A549 treated with Mapracorat at 1 μM for 4 hours (cell line): Measurements from ENCODE around the gene INAFM1. TPM values are rescaled to one million over a fixed set of nuclear protein-coding genes. Genes with fewer than 3 reads are reported as not detected.

Experiments used
- total RNA-seq: library from RNA; stranded (reverse); fragments of 200-300 nt; extraction: Qiagen RNA extraction; gene quantifications from 5 replicates; pipeline ENCODE4 v1.2.3, GENCODE V29; 2022

Gene INAFM1
- 4.5 to 12.5 TPM (median 10.5 TPM) in 5 replicates for total RNA-seq

DNA sequence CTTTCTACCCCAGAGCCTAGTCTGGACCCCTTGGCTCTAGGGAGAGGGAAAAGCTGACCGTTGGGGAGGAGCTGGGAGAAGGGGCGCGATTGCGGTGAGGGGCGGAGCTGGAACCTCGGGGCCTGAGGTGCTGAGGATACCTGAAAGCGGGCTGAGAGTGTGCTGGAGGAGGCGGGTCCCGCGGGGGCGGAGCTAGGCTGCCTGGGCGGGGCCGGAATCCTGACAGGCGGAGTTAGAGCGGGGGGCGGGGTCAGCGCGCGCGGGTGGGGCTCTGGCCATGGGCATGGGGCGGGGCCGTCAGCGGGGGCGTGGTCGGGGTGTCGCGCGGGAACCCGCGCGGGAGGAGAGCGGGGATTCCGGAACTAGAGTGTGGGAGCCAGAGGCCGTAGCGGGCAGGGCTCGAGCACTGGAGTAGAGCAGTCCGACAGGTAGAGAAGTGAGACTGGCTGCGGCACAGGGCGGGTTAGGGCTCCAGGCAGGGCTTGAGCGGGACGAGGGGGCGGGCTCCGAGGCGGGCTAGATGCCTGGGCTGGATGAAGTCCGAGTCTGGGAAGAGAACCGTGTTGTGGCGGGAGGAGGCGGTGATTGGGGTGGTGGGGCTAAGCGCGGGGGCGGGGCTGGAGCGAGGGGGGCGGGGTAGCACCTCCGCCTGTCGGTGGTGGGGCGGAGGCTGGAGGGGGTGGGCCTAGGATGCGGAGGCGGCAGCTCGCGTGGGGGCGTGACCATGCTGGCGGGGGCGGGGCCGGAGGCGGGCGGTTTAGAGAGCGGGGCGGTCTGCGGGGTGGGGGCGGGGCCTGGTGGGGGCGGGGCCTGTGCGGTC is at the start of gene INAFM1:
Gene INAFM1 (plus strand): TSS at position 815 of the 820 bp plus-strand sequence. CDS start 35 bp downstream, outside the sequence.

DNA sequence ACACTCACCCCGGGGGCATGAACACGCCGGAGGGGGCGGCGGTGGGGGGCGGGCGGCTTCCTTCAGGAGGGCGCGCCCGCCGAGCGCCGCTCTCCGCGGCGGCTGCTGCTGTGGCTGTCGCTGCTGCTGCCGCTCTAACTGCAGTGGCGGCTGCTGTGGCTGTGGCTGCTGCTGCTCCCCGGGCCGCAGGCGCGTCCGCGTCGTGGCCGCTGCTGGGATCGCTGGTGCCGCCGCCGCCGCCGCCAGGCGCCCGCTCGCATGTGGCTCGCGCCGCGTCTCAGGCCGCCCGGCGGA is 43.8 kb upstream of the INAFM1 start, which contains the start of gene BBC3:
Gene BBC3 (minus strand): TSS at position 279 of the 294 bp plus-strand sequence. CDS start 2,768 bp downstream, outside the sequence.

DNA sequence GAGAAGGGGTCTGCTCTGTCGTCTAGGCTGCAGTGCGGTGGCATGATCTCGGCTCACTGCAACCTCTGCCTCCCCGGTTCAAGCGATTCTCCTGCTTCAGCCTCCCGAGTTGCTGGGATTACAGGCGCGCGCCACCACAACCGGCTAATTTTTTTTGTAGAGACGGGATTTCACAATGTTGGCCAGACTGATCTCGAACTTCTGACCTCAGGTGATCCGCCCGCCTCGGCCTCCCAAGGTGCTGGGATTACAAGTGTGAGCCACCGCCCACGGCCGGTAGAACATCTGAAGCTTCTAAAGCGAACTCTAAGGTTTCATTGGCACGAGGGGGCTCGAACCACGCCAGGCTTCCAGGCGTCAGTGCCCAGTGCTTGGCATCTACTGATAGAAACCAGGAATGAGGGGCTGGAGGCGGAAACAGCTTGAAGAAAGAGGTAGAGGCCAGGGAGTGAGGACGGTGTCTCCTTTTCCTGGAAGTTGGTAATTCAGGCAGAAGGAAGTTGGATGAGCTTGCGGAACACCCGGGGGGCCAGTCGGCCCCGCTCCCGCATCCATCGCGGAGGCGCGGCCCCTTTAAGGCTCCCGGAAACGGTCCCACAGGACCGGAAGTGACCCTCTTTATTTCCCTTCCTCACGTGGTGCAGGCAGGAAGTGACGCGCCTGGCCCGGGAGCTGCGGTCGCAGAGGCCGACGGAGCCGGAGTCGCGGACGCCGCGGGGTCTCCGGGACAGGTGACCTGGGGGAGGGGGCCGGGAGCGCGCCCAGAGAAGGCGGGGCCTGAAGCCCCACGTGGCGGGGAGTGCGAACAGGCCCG is 18.6 kb upstream of the INAFM1 start, which contains the start of gene CCDC9:
Gene CCDC9 (plus strand): TSS at position 647 of the 814 bp plus-strand sequence. CDS start 1,876 bp downstream, outside the sequence.

DNA sequence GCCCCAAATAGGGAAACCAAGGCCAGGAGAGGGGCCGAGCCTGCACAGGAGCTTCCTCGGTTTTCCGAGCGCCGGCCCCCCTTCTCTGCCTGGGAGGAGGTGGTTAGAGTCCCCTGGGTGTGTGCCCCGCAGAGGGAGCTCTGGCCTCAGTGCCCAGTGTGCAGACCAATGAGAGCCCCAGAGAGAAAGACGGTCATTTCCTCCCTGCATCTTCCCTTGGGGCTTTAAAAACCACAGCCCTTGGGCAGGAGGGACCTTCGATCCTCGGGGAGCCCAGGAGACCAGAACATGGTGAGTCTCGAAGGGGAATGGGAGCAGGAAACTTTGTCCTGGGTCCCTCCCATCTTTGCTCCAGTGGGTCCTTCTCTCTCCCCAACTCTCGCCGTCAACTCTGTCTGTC is 34.9 kb downstream of the INAFM1 start, which contains the start of gene C5AR1:
Gene C5AR1 (plus strand): TSS at position 254 of the 400 bp plus-strand sequence. CDS start 35 bp downstream, at position 289.

Other genes starting within 250 kb of the INAFM1 start
- gene TMEM160, start 226.3 kb upstream of the INAFM1 start, total RNA-seq = 32.2 to 84.4 TPM (median 82.9 TPM) in 5 replicates
- 20.0 to 23.4 TPM (median 21.8 TPM) in 5 replicates for gene ZC3H4, start 161.1 kb upstream of the INAFM1 start, total RNA-seq
- gene SAE1, start 144.1 kb upstream of the INAFM1 start, total RNA-seq = 204 to 237 TPM (median 209 TPM) in 5 replicates
- 16.0 to 31.7 TPM (median 27.8 TPM) in 5 replicates for gene BBC3, start 43.7 kb upstream of the INAFM1 start, total RNA-seq
- 22.9 to 27.2 TPM (median 25.7 TPM) in 5 replicates for gene CCDC9, start 18.4 kb upstream of the INAFM1 start, total RNA-seq
- 1.6 to 2.9 TPM (median 2.1 TPM) in 5 replicates for gene C5AR1, start 35.0 kb downstream of the INAFM1 start, total RNA-seq
- gene C5AR2, start 57.3 kb downstream of the INAFM1 start, total RNA-seq = 6.3 to 15.0 TPM (median 11.4 TPM) in 5 replicates
- gene DHX34, start 74.4 kb downstream of the INAFM1 start, total RNA-seq = 26.7 to 38.6 TPM (median 35.8 TPM) in 5 replicates
- gene MEIS3, start 144.6 kb downstream of the INAFM1 start, total RNA-seq = 32.5 to 41.9 TPM (median 35.9 TPM) in 5 replicates
- gene SLC8A2, start 197.0 kb downstream of the INAFM1 start, total RNA-seq = 0.25 to 0.75 TPM (median 0.51 TPM) in 5 replicates
- gene KPTN, start 209.3 kb downstream of the INAFM1 start, total RNA-seq = 17.9 to 21.1 TPM (median 20.5 TPM) in 5 replicates
- 94.1 to 111 TPM (median 94.9 TPM) in 5 replicates for gene NAPA, start 240.2 kb downstream of the INAFM1 start, total RNA-seq